ENCODE data around the gene PYGL. TPM values are rescaled to one million over a fixed set of nuclear protein-coding genes. Genes with fewer than 3 reads are reported as not detected.

Gene PYGL
- total RNA-seq, 1 experiment from 2014 or later, result 174 TPM

DNA sequence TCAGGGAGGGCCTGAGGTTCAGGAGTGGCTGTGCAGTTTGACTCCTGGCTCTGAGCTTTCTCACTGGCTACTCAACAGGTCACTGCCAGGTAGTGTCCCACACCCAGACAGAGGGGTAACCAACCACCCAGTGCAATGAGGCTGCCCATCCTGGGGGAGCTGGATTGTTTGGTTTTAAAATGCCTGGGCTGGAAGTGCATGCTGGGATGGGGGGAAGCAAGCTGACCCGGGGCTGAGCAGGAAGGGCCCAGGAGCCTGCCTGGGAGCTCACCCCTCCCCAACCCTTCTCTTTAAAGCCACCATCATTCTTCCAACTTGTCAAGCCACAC, 85.0 kb downstream of the PYGL start:
- Histone ChIP-seq H3K36me3 (ENCODE audit: low read depth, low read length) (no peaks in the 10 kb centered on the region), H3K9me3 (ENCODE audit: low read length) (no peaks in the 10 kb centered on the region), H4K20me1 (ENCODE audit: low read length) (no peaks in the 10 kb centered on the region), H3K9me2 (replicated peaks; ENCODE audit: low read length) (no peaks in the 10 kb centered on the region), H2AFZ (ENCODE audit: low read length) (peak overlapping the region; percentile 98), H3K4me3 (ENCODE audit: low read length) (peak overlapping the region; percentile 82), H3K27me3 (ENCODE audit: low read length) (no peaks in the 10 kb centered on the region), H3K4me2 (ENCODE audit: low read length) (peak overlapping the region; percentile 99), H3F3A (ENCODE audit: low read length, unreplicated experiment) (no peaks in the 10 kb centered on the region), H3K4me1 (ENCODE audit: insufficient read depth, low read length) (peaks cover 13% of the 10 kb centered on the region), H3K79me2 (ENCODE audit: low read length) (no peaks in the 10 kb centered on the region), H3K9ac (ENCODE audit: low read length) (0 out of 2 replicates have a peak overlapping the region, but pooled peaks have one; percentile 64), H3K27ac (ENCODE audit: low read length) (no peak overlapping the region)
- DNase-seq (peak; percentile 30), ATAC-seq (peak; percentile 26; the same call in 1 of the 2 replicates)
- ChIA-PET CTCF (interaction anchor here (0.8 to 2.4 kb wide), 6 partner anchors 28 to 313 kb away, joined by 3 to 84 read pairs (median 8); partner anchors contain the start of genes NIN and PYGL), POLR2A (ENCODE audit: unreplicated experiment) (interaction anchor here (0.5 to 1.1 kb wide), 3 partner anchors 28 to 547 kb away, joined by 3 to 5 read pairs (median 4); partner anchors contain the start of gene NIN)
- TF ChIP-seq, protein P1, sequence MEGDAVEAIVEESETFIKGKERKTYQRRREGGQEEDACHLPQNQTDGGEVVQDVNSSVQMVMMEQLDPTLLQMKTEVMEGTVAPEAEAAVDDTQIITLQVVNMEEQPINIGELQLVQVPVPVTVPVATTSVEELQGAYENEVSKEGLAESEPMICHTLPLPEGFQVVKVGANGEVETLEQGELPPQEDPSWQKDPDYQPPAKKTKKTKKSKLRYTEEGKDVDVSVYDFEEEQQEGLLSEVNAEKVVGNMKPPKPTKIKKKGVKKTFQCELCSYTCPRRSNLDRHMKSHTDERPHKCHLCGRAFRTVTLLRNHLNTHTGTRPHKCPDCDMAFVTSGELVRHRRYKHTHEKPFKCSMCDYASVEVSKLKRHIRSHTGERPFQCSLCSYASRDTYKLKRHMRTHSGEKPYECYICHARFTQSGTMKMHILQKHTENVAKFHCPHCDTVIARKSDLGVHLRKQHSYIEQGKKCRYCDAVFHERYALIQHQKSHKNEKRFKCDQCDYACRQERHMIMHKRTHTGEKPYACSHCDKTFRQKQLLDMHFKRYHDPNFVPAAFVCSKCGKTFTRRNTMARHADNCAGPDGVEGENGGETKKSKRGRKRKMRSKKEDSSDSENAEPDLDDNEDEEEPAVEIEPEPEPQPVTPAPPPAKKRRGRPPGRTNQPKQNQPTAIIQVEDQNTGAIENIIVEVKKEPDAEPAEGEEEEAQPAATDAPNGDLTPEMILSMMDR (conservative IDR thresholded peaks at IDR 0.05; ENCODE audit: low read depth, low read length), result no peak
- no peak for TF ChIP-seq EZH2 (IDR thresholded peaks at IDR 0.05; ENCODE audit: low read length, unreplicated experiment)
- no peak for TF ChIP-seq EZH2phosphoT487 (IDR thresholded peaks at IDR 0.05; ENCODE audit: borderline replicate concordance, low read length)
- intact Hi-C loops (cut with micrococcal nuclease), result no loop called here
- BruUV-seq (replicated peaks), result no TSS peak

DNA sequence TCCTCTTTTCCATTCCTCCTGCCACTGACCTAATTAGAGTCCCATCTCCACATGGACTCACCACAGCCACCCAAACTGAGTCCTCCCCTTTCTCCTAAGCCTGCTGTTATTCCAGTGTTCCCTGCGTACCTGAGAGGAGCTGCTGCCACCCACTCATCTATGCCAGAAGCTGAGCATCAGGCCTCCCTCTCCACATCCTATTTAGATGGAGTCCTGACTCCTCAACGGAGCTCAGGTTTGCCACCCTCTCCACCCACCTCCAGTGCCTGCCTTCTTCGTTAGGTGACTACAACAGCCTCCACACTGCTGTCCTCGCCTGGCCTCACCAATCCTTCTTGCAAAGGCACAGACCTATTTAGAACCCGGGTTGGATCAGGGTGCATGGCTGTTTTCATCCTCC, 87.6 kb downstream of the PYGL start:
- ATAC-seq (no peak), DNase-seq (no peak)
- no peaks in the 10 kb centered on the region for H3K27me3 ChIP-seq (ENCODE audit: low read length)
- H3K79me2 ChIP-seq (ENCODE audit: low read length), result no peaks in the 10 kb centered on the region
- POLR2A ChIA-PET (ENCODE audit: unreplicated experiment), result no interaction called here
- peaks cover 13% of the 10 kb centered on the region for H3K4me1 ChIP-seq (ENCODE audit: insufficient read depth, low read length)
- intact Hi-C loops (cut with micrococcal nuclease), result no loop called here
- no peak overlapping the region for H2AFZ ChIP-seq (ENCODE audit: low read length)
- H3K9me3 ChIP-seq (ENCODE audit: low read length), result no peaks in the 10 kb centered on the region
- TF ChIP-seq EZH2phosphoT487 (IDR thresholded peaks at IDR 0.05; ENCODE audit: borderline replicate concordance, low read length) (no peak), EZH2 (IDR thresholded peaks at IDR 0.05; ENCODE audit: low read length, unreplicated experiment) (no peak)
- TF ChIP-seq, protein P1 (conservative IDR thresholded peaks at IDR 0.05; ENCODE audit: low read depth, low read length), result no peak
- no peaks in the 10 kb centered on the region for H3K9me2 ChIP-seq (replicated peaks; ENCODE audit: low read length)
- H3K27ac ChIP-seq (ENCODE audit: low read length), result no peak overlapping the region
- no peaks in the 10 kb centered on the region for H3F3A ChIP-seq (ENCODE audit: low read length, unreplicated experiment)
- no peak overlapping the region for H3K9ac ChIP-seq (ENCODE audit: low read length)
- no peaks in the 10 kb centered on the region for H4K20me1 ChIP-seq (ENCODE audit: low read length)
- H3K4me2 ChIP-seq (ENCODE audit: low read length), result no peak overlapping the region
- no TSS peak for BruUV-seq (replicated peaks)
- H3K4me3 ChIP-seq (ENCODE audit: low read length), result no peak overlapping the region
- CTCF ChIA-PET, result interaction anchor here (1.2 kb wide), 1 partner anchor 81 kb away, joined by 3 read pairs; no protein-coding TSS in a partner anchor
- no peaks in the 10 kb centered on the region for H3K36me3 ChIP-seq (ENCODE audit: low read depth, low read length)

DNA sequence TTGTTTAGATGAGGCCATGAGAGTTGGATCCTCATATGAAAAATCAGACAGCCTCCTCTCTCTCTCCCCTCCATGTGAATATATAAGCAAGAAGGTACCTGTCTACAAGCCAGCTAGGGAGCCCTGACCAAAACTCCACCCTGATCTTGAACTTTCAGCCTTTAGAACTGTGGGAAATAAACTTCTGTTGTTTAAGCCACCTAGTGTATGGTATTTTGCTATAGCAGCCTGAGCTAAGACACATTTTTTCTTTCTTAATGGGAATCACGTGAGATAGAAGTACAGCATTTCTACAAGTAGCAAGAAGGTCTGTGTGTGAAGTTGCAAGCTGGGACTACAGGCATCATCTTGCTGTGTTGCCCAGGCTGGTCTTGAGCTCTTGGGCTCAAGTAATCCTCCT, 88.7 kb downstream of the PYGL start:
- Histone ChIP-seq H3K79me2 (ENCODE audit: low read length) (no peaks in the 10 kb centered on the region), H3K36me3 (ENCODE audit: low read depth, low read length) (no peaks in the 10 kb centered on the region), H3K27ac (ENCODE audit: low read length) (no peak overlapping the region), H3K9ac (ENCODE audit: low read length) (no peak overlapping the region), H3K4me3 (ENCODE audit: low read length) (no peak overlapping the region), H3F3A (ENCODE audit: low read length, unreplicated experiment) (no peaks in the 10 kb centered on the region), H3K4me2 (ENCODE audit: low read length) (no peak overlapping the region), H4K20me1 (ENCODE audit: low read length) (no peaks in the 10 kb centered on the region), H3K27me3 (ENCODE audit: low read length) (no peaks in the 10 kb centered on the region), H3K9me3 (ENCODE audit: low read length) (no peaks in the 10 kb centered on the region), H2AFZ (ENCODE audit: low read length) (no peak overlapping the region), H3K4me1 (ENCODE audit: insufficient read depth, low read length) (peaks cover 8% of the 10 kb centered on the region), H3K9me2 (replicated peaks; ENCODE audit: low read length) (no peaks in the 10 kb centered on the region)
- BruUV-seq (replicated peaks), result no TSS peak
- intact Hi-C loops (cut with micrococcal nuclease), result no loop called here
- no peak for ATAC-seq
- ChIA-PET CTCF (interaction anchor here (0.5 to 1.2 kb wide), 3 partner anchors 80 to 313 kb away, joined by 3 to 4 read pairs (median 3); no protein-coding TSS in a partner anchor), POLR2A (ENCODE audit: unreplicated experiment) (no interaction called here)
- TF ChIP-seq EZH2phosphoT487 (IDR thresholded peaks at IDR 0.05; ENCODE audit: borderline replicate concordance, low read length) (no peak), EZH2 (IDR thresholded peaks at IDR 0.05; ENCODE audit: low read length, unreplicated experiment) (no peak)
- TF ChIP-seq, protein P1 (conservative IDR thresholded peaks at IDR 0.05; ENCODE audit: low read depth, low read length), result no peak
- DNase-seq, result no peak
